PC-9 (cell line): ENCODE data around the gene UFL1. TPM values are rescaled to one million over a fixed set of nuclear protein-coding genes. Genes with fewer than 3 reads are reported as not detected.

Source experiments
- BruUV-seq: library from RNA; stranded (reverse); fragments of 400-500 nt; replicated peaks from 2 replicates; lab custom pipeline; 2021; lab: Mats Ljungman, UMichigan
- CTCF ChIA-PET: fragments of 300-600 bp; sonication (Branson Sonifier 250); formaldehyde crosslinking; loops from one replicate; lab custom pipeline; 2022; ENCODE audit warnings: antibody characterized with exemption; lab: Charles Lee
- POLR2A ChIA-PET: fragments of 300-600 bp; sonication (Branson Sonifier 250); formaldehyde crosslinking; loops from one replicate; lab custom pipeline; 2022; ENCODE audit warnings: antibody characterized with exemption; ENCODE audit not compliant: unreplicated experiment; lab: Charles Lee
- DNase-seq, 2 experiments: peaks; one replicate each; pipeline versions ENCODE4 v3.0.0 to v3.0.0-alpha.2; 2015 to 2022; ENCODE audit warnings: mixed read lengths in 1 of 2
- H2AFZ ChIP-seq: fragments of 200-600 bp; sonication (generic); 2 replicates; pipeline ENCODE4 v1.8.1; 2017; ENCODE audit warnings: antibody characterized with exemption
- H3F3A ChIP-seq: fragments of 200-600 bp; sonication (generic); 2 replicates; pipeline ENCODE4 v1.8.1; 2017; ENCODE audit warnings: antibody characterized with exemption, mild to moderate bottlenecking, low read depth; ENCODE audit not compliant: insufficient read depth
- H3K27ac ChIP-seq: fragments of 200-600 bp; sonication (generic); 2 replicates; pipeline ENCODE4 v1.6.1; 2016; ENCODE audit warnings: mixed run types
- H3K27me3 ChIP-seq: fragments of 200-600 bp; sonication (generic); 2 replicates; pipeline ENCODE4 v1.6.1; 2016; ENCODE audit warnings: low read depth, mixed run types; ENCODE audit not compliant: insufficient read depth
- H3K36me3 ChIP-seq: fragments of 200-600 bp; sonication (generic); 2 replicates; pipeline ENCODE4 v1.6.1; 2016; ENCODE audit warnings: low read depth, mixed run types
- H3K4me1 ChIP-seq: fragments of 200-600 bp; sonication (generic); replicated peaks from 2 replicates; pipeline ENCODE4 v1.6.1; 2016; ENCODE audit warnings: mixed run types; ENCODE audit not compliant: insufficient read depth
- H3K4me2 ChIP-seq: fragments of 200-600 bp; sonication (generic); 2 replicates; pipeline ENCODE4 v1.6.1; 2017; ENCODE audit warnings: mixed run types
- H3K4me3 ChIP-seq: fragments of 200-600 bp; sonication (generic); 2 replicates; pipeline ENCODE4 v1.6.1; 2016; ENCODE audit warnings: mixed run types
- H3K79me2 ChIP-seq: fragments of 200-600 bp; sonication (generic); 2 replicates; pipeline ENCODE4 v1.6.1; 2017; ENCODE audit warnings: low read depth, mixed run types
- H3K9me2 ChIP-seq: fragments of 200-600 bp; sonication (generic); 2 replicates; pipeline ENCODE4 v1.8.1; 2017; ENCODE audit warnings: mild to moderate bottlenecking; ENCODE audit not compliant: insufficient read depth
- H3K9me3 ChIP-seq: fragments of 200-600 bp; sonication (generic); 2 replicates; pipeline ENCODE4 v1.8.1; 2016; ENCODE audit warnings: low read depth; ENCODE audit not compliant: insufficient read depth
- H4K20me1 ChIP-seq: fragments of 200-600 bp; sonication (generic); 2 replicates; pipeline ENCODE4 v1.8.1; 2017; ENCODE audit not compliant: insufficient read depth
- EZH2 ChIP-seq: fragments of 200-600 bp; sonication (generic); IDR thresholded peaks from 2 replicates; pipeline ENCODE4 v1.8.0; 2017; ENCODE audit warnings: antibody characterized with exemption, low read depth
- intact Hi-C: fragments of 100-400 bp; cut with micrococcal nuclease; formaldehyde crosslinking; loops from one replicate; pipeline ENCODE4 v1.10.0; 2022; ENCODE audit not compliant: unreplicated experiment
- total RNA-seq: library from RNA; stranded (reverse); gene quantifications from 2 replicates; pipeline ENCODE4 v1.2.3, GENCODE V29; 2021
- TF ChIP-seq, protein P1 (sequence below): fragments of 200-600 bp; sonication (generic); conservative IDR thresholded peaks from 2 replicates; pipeline ENCODE4 v1.6.1; 2017; ENCODE audit warnings: mixed run types, antibody characterized with exemption, mild to moderate bottlenecking, moderate library complexity

The UFL1 gene
- total RNA-seq, 1 experiment from 2014 or later, result 25.3 TPM

DNA sequence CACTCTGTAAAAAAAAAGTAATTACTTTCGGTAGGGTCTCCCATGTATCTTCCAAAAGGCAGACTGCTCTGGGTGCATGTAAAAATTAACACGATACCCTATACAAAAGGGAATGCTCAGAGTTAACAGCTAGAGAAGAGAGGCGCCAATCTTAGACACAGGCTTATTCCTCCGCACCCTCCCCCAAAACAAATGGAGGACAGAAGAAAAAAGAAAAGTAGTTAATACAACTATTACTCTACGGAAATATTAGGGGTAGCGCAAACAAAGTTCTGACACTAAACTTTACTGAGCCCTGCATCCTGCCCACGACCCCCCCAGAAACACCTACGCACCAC is 331 bp upstream of the UFL1 start:
- H3K4me1 ChIP-seq, result peaks cover 35% of the 10 kb centered on the region
- intact Hi-C loops, result loop anchor here (2.0 to 10.0 kb wide), 6 partner anchors 69 to 944 kb away; partner anchors contain the start of genes MANEA and NDUFAF4
- CTCF ChIA-PET, result no interaction called here
- H3K79me2 ChIP-seq, result peaks cover 32% of the 10 kb centered on the region
- peaks cover 19% of the 10 kb centered on the region for H3F3A ChIP-seq
- H4K20me1 ChIP-seq, result no peaks in the 10 kb centered on the region
- H3K36me3 ChIP-seq, result peaks cover 10% of the 10 kb centered on the region; the same call in 1 of the 2 replicates
- H3K27me3 ChIP-seq, result no peaks in the 10 kb centered on the region
- H3K9me3 ChIP-seq, result no peaks in the 10 kb centered on the region
- peak overlapping the region; percentile 93 for H2AFZ ChIP-seq
- no peak for DNase-seq
- peak overlapping the region; percentile 94 for H3K27ac ChIP-seq
- POLR2A ChIA-PET, result no interaction called here
- TF ChIP-seq, protein P1, sequence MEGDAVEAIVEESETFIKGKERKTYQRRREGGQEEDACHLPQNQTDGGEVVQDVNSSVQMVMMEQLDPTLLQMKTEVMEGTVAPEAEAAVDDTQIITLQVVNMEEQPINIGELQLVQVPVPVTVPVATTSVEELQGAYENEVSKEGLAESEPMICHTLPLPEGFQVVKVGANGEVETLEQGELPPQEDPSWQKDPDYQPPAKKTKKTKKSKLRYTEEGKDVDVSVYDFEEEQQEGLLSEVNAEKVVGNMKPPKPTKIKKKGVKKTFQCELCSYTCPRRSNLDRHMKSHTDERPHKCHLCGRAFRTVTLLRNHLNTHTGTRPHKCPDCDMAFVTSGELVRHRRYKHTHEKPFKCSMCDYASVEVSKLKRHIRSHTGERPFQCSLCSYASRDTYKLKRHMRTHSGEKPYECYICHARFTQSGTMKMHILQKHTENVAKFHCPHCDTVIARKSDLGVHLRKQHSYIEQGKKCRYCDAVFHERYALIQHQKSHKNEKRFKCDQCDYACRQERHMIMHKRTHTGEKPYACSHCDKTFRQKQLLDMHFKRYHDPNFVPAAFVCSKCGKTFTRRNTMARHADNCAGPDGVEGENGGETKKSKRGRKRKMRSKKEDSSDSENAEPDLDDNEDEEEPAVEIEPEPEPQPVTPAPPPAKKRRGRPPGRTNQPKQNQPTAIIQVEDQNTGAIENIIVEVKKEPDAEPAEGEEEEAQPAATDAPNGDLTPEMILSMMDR, result no peak
- no peak for TF ChIP-seq EZH2
- peak overlapping the region; percentile 72 for H3K4me3 ChIP-seq
- no peaks in the 10 kb centered on the region for H3K9me2 ChIP-seq
- no TSS peak for BruUV-seq
- H3K4me2 ChIP-seq, result peak overlapping the region; percentile 92

DNA sequence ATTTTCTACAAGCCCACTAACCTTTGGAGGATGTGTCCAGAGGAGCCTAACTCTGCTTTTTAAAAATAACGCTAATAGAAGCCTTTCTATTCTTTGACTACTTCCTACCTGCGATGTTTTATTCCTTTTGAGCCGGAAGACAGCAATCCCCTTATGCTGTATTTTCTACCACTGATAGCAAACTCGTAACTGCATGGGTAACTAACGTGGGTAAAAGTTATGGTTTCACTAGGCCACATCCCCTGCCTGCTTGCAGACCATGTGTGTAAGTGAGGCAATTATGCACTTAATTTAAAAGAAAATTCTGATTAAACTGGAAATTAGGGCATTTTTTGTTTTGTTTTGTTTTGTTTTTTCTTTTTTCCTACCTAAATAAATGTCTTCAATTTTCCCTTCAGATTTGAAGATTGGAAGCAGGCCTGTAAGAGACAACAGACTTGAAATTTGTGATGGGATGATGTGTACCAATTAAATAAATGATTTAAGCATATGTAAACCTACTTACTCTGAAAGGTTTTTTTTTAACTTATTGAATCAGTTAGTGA is 931 bp downstream of the UFL1 start:
- BruUV-seq, result TSS peak; percentile 71
- TF ChIP-seq, protein P1, result no peak
- TF ChIP-seq EZH2, result no peak
- Histone ChIP-seq H3K27ac (peak overlapping the region; percentile 94), H3K4me3 (peak overlapping the region; percentile 72), H3F3A (peaks cover 19% of the 10 kb centered on the region), H3K4me2 (peak overlapping the region; percentile 92), H3K9me3 (no peaks in the 10 kb centered on the region), H3K36me3 (peaks cover 19% of the 10 kb centered on the region), H2AFZ (peak overlapping the region; percentile 93), H3K9me2 (no peaks in the 10 kb centered on the region), H3K4me1 (peaks cover 35% of the 10 kb centered on the region), H3K79me2 (peaks cover 32% of the 10 kb centered on the region), H4K20me1 (no peaks in the 10 kb centered on the region), H3K27me3 (no peaks in the 10 kb centered on the region)
- no peak for DNase-seq
- CTCF ChIA-PET, result no interaction called here
- intact Hi-C loops, result loop anchor here (5.0 to 10.0 kb wide), 3 partner anchors 70 to 945 kb away; partner anchors contain the start of gene MANEA
- POLR2A ChIA-PET, result interaction anchor here (0.6 to 0.7 kb wide), 3 partner anchors 161 to 537 kb away, joined by 3 to 6 read pairs (median 4); no protein-coding TSS in a partner anchor

DNA sequence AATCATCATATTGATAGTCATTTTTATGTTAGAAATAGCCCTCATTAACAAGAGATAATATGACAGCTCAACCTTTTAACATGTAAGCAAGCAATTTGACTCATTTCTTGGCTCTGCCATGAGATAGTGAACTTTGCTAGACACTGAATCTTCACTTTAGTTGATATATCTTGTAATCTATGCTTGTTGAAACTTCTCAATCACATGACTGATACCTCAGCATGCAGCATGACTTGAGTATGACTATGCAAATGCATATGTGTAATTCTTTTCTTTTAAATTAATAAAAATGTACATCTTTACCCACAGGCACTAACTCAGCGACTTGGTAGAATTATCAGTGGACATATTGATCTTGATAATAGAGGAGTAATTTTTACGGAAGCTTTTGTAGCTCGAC is 6.6 kb downstream of the UFL1 start:
- TF ChIP-seq, protein P1, result no peak
- no peak for TF ChIP-seq EZH2
- Histone ChIP-seq H3K9me3 (no peaks in the 10 kb centered on the region), H3K9me2 (no peaks in the 10 kb centered on the region), H3K4me3 (no peak overlapping the region), H3K27me3 (no peaks in the 10 kb centered on the region), H3K4me1 (peaks cover 6% of the 10 kb centered on the region), H3K36me3 (peaks cover 55% of the 10 kb centered on the region), H4K20me1 (no peaks in the 10 kb centered on the region), H3F3A (0 out of 2 replicates have a peak, but pooled peaks cover 5% of the 10 kb centered on the region), H3K79me2 (peaks cover 4% of the 10 kb centered on the region), H3K27ac (no peak overlapping the region), H3K4me2 (no peak overlapping the region), H2AFZ (no peak overlapping the region)
- CTCF ChIA-PET, result no interaction called here
- POLR2A ChIA-PET, result no interaction called here
- intact Hi-C loops, result loop anchor here (10.0 kb wide), 1 partner anchor 133 kb away; no protein-coding TSS in a partner anchor
- no peak for DNase-seq
- no TSS peak for BruUV-seq
